ENCODE measurements around the gene CNTNAP2.

CNTNAP2 gene

GRCh38 chr7:148334959-148335577, 2218.5 kb downstream of the CNTNAP2 start:
- DNase-seq, result peak; percentile 3 to 43 (median 13)

- no peak for DNase-seq
Measured at GRCh38 chr7:148335790-148336189, 2219.2 kb downstream of the CNTNAP2 start.

DNA sequence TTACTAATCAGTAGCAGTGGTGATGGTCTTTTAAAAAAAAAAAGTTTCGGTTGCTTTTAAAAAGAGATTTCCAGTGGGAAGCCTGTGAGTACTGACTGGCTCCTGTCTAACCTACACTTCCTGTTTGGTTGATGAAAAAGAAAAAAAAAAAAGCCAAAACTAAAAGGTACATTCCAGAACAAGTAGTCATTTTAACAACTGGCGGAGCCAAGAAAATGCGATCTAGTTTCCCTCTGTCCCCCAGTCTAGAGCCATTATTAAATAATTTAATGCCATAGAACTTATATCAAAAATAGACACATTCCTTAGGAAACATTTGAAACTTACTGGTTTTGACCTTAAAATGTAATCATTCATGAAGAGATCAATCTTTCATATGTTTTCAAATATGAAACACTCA, 2219.8 kb downstream of the CNTNAP2 start:
- no peak for DNase-seq

GRCh38 chr7:148337246-148337965, 2220.8 kb downstream of the CNTNAP2 start:
- DNase-seq, result no peak

DNA sequence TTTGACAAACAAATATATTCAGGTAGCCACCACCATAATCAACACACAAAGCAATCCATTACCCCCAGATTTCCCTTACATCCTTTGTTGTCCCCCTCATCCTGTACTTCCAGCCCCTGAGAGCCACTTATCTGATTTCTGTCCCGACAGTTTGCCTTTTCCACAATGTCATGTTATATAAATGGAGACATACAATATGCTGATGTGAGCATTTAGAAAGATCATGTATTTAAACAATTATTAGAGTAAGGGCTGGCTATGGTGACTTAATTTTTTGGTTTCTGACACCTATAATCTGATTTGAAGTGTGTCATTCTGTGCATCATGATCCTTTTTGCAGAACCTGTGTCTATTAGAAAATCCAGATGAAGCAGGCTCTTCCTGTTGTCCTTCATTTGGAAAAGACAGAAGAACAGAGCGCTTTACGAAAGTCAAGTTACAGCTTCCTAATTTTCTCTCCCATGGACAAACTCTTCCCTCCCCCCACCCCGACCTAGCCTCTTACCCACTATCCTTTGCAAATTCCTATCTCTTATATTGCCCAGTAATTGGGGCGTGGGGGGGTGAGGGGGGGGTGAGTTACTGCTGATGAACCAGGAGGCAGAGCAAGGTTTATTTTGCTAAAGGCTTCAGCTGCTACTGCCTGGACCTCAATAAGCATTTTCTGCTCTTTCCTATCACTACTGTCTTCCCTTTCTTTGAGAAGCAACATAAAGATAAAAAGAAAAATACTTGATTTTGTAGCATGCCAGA, 2221.6 kb downstream of the CNTNAP2 start:
- no peak for DNase-seq

DNA sequence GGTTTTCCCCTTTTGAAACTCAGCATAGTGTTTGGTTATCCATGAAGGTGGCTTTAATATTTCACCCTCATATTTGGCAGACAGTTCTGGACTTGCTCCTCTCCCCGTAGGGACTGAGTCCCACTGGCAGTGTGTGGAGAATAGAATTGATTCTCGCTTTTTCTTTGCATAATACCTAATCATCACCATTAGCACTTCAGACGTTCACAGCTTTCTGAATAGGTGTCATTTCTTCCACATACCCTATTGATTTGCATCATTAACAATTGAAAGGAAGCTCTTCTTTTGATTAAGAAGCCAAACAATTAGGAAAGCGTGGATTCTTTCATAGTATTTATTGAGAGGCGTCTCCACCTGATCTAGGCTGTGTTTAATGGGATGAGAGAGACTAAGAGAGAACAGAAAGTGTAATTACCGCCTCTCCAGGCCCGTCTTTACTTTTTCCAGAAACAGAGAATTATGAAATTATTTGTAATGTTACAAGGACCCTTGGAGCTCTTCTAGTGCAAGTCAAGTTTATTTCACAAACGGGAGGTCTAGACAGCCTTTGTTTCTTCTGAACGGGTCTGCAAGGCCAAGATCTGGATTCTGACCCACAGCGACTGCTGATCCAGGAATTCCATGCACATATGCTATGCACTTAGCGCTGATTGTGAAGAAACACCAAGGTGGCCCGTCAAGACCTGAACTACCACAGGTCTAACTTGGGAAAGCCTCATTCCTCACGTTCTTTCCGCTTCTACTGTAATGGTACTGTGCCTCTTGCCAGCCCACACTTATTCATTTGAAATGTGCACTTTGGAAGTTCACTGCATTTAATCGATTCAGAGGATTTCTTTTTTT, 2224.1 kb downstream of the CNTNAP2 start:
- DNase-seq, result no peak

DNA sequence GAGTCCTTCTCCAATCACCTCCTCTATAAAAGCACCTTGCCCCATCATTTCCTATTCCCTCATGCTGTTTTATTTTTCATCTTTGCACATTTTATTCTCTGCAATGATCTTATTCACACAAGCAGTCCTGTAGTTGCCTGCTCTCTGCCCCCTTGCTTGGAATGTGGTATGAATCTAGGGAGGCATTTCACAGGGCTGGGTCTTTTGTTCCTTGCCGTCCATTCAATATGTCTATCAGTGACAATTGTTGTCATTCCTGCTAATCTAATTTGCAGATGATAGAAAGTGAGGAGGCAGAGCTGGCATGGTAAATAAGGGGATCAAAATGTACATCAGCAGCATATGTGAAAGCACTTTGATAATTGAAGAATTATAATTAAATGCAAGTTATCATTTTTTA, 2227.8 kb downstream of the CNTNAP2 start:
- DNase-seq, result no peak

GRCh38 chr7:148347981-148348380, 2231.4 kb downstream of the CNTNAP2 start:
- DNase-seq, result no peak

DNA sequence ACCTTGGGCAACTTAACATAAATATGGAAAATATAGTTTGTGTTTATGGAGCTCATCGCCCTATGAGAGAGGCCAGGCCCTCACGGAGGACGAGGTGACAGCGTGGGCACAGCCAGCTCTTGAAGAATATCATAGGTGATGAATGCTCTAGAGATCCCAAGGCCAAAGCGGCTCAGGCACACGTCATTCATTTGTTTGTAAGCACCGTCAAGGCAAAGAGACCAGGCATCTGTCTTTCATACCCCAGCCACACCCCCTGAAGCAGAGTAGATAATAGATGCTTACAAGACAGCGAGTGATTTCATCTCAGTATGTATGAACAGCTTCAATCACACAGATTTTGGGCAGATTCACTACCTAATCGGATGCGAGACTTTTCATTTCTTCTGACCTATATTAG, 2231.9 kb downstream of the CNTNAP2 start:
- DNase-seq, result no peak

DNA sequence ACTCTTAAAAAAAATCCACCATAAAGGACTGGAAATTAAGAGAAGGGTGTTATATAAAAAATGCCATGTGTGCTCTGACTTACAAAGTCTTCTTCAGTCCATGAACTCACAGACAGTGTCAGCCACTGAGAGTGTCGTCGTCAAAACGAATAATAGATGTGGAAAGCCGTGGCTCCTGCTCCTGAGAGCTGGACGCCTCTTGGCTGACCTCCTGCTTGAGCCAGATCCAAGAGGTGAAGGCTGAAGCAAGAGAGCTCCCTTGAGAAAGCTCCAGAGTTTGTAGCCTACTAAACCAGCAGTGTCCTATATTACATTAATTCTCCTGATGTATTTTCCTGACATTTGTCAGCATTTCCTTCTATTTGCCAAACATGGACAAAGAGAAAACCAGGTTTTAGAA, 2239.7 kb downstream of the CNTNAP2 start:
- no peak for DNase-seq

DNA sequence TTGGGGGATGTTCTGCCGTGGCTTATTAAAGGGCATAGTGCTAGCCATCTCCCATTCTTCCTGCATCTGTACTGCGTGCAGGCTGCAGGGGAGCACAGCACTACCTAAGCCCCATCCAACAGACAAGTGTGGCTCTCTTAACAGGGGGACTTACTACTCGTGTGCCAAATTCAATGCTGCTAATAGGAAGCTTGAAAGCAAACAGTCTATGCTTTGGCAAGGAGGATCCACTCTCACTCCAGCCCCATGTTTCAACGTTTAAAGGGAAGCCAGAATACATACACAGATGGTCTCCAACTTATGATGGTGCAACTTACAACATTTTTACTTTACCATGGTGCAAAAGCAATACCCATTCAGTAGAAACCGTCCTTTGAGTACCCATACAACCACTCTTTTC, 2245.9 kb downstream of the CNTNAP2 start:
- DNase-seq, result no peak

GRCh38 chr7:148367731-148368475, 2251.3 kb downstream of the CNTNAP2 start:
- DNase-seq, result no peak

- DNase-seq, result no peak
Measured at GRCh38 chr7:148368562-148368961, 2252.0 kb downstream of the CNTNAP2 start.

DNA sequence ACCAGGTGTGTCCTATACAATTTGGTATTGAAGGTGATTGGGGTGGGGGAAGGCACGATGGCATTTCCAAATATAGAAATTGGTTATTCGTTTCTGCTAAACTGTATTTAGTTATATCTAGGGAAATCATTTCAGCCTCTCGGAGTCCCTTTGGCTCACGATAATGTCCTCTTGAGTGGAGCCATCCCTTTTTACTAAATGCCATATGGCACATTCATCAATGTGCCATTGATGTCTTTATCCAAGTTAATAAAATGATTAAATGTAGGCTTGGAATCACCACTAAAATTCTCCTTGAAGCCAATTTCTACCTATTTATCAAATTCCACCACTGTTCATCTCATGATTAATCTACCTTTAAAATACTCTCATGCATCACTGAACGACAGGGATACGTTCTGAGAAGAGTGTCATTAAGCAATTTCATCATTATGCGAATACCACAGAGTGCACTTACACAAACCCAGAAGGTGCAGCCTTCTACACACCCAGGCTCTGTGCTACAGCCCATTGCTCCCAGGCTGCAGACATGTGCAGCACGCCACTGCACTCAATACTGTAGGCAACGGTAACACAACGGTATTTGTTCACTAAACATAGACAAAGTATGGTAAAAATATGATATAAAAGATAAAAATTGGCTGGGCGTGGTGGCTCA, 2254.8 kb downstream of the CNTNAP2 start:
- no peak for DNase-seq

- DNase-seq, result no peak
Measured at GRCh38 chr7:148374396-148375259, 2258.0 kb downstream of the CNTNAP2 start.

- DNase-seq, result no peak
Measured at GRCh38 chr7:148379677-148380076, 2263.1 kb downstream of the CNTNAP2 start.

GRCh38 chr7:148380596-148381419, 2264.2 kb downstream of the CNTNAP2 start:
- no peak for DNase-seq

- no peak for DNase-seq
Measured at GRCh38 chr7:148382596-148382995, 2266.0 kb downstream of the CNTNAP2 start.

GRCh38 chr7:148383651-148384050, 2267.1 kb downstream of the CNTNAP2 start:
- no peak for DNase-seq

Measured in suppressor macrophage (primary cell).